NCI-H69 (cell line): ENCODE data around the gene SRI.
"Not testable (repeated sequence)": the region's sequence is repeated elsewhere in the genome, so short reads cannot be mapped to it uniquely, and the experiment has no call there.

Source experiments
- DNase-seq: peaks from one replicate; lab custom pipeline; 2025; lab: John Stamatoyannopoulos, UW

SRI gene

DNA sequence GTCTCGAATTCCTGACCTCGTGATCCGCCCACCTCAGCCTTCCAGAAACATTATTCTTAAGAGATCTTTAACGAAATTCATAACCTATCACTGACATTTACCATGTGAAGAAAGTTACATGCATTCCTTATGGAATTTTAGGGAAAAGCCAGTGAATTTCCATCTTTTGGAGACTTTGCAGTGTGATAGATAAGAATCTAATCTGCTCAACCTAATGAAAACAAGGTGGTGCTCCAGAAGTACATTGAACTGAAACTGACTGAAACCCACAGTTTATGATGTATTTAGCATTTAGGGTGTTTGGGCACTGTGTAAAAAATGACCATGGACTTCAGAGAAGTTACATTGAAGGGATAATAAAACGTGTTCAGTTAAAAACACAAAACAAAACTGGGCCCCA, 43.6 kb downstream of the SRI start:
- DNase-seq: no peak

DNA sequence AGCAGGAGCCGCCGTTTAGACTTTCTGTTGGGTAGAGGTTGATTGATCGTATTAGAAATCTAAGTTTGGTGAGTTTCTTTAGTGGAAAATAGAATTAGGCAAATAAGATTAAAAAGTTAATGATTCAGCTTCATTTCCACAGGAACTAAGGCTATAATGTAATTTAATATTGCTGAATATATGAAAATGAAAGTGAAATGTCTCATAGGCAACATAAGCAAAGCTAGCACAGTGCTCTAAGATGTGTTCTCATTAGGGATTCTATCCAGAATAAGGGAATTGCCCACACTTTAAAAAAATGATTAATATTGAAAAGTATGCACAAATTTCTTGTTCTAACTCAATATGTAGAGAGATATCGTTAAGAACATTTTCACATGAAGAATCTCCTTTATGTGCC, 47.0 kb downstream of the SRI start:
- no peak for DNase-seq

DNA sequence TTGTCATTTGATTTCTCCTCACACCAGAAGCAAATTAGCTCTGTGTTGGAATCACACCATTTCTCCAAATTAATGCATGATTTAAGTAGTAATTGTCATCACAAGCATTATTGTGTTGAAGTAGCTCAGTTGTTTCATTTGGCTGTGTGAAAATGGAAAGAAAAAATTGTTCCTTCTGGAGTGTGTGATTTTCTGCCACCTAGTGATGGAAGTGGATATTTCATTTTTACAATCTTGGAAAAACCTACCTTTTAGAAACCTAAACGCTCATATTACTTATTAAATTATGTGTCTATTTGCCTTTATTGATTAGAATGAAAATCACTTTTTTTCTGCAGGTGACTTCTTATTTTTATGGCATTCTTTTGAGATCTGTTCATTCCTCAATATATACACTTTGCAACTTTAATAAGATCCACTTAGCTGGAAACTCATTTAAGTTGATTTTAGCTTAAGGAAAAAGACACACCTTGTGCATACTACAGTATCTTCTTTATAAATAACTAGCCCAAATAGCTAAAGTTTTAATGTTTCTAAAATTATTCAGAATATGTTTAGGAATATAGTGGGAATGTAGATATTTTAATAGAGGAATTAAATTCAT, 50.0 kb downstream of the SRI start:
- DNase-seq: peak; percentile 38

DNA sequence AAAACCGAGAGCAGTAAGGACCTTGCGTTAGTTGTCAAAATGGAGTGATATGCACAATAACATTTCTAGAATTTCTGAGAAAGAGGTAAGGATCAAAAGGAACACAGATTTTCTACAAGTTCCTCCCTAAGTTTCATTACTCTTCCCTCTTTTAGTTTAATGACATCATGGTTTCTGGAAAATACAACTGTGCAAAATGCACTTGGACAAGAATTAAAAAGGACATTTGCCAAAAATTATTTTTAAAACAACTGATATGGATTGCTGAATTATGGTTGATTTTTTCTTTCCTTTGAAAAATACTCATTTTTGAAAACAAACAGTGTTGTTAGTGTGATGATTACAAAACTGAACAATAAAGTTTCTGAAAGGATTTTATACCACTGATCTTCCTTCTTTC, 52.1 kb downstream of the SRI start:
- DNase-seq: no peak

DNA sequence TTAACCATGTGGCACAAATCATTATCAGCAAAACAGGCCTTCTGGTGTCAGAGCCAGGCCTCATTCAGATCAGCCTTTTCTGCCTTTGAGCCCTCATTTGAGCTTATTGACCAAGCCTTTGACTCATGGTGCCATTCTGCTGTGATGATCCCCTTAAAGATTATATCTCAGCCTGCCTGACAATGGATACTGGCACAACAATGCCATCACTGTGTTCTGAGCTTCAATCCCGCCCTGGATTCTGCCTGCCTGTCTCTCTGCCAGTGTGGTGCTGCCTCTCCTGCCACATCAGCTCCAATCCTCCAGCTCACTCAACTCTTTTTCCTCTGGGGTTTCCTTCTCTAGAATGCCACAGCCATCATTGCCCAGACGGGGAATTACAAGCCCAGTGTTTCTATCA, 52.6 kb downstream of the SRI start:
- DNase-seq: no peak

DNA sequence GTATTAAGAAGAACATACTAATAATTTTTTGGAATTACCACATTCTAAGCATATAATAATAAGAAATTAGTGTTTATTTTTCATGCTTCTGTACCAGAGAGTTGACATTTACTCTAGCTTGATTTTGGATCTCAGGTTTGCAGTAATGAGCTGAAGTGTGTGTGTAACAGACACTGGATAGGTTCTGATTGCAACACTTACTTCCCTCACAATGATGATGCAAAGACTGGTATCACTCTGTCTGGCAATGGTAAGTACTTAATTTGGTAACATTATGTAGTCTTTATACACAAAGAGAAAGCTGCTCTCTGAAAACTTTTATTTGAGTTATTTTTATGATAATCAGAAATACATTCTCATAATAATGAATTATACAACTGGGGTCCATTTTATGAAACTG, 54.1 kb downstream of the SRI start:
- DNase-seq: no peak

DNA sequence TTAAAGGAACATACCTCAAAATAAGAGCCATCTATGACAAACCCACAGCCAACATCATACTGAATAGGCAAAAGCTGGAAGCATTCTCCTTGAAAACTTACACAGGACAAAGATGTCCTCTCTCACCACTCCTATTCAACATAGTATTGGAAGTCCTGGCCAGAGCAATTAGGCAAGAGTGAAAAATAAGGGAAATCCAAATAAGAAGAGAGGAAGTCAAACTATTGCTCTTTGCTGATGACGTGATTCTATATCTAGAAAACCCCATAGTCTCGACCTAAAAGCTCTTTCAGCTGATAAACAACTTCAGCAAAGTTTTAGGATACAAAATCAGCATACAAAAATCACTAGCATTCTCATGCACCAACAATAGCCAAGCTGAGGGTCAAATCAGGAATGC, 60.1 kb downstream of the SRI start:
- DNase-seq: not testable (repeated sequence)

DNA sequence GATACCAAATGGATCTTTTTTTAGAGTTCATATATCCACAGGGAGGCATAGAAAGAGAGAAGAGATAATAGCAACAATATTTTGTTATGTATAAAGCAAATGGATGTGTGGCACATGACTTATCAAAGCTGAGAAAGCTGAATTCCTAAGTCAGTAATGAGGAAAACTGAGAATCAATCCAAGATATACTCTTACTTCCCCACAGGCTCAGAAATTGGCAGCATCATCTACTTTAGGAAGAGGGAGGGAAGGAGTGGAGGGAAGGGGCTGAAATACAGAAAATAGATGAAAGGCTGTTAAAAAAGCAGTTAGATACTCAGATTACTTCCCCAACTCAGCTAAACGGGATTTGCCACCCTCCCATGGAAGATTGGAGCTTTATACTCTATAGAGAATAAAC, 63.5 kb downstream of the SRI start:
- DNase-seq: no peak

DNA sequence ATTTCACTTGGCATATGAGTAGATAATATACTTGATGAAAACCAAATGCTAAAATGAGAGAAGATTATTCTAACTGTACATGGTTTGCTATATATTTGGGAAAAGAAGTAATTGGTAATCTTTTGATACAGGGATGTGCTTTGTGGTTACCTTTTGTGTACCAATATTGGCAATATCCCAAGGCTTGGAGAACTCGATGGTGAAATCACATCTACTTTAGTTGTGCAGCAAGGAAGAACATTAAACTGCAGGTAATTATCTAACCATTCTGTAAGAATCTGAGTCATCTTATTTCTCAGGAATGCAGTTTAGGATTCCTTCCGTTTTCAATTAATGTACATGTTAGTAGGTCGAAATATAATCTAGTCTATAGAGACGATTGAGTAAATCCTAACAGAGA, 64.1 kb downstream of the SRI start:
- DNase-seq: no peak
